ENCODE measurements around the gene PXDN. TPM values are rescaled to one million over a fixed set of nuclear protein-coding genes. Genes with fewer than 3 reads are reported as not detected.

Gene PXDN
- total and polyA plus RNA-seq, 10 of the 15 experiments (the other 5 are each of a cell fraction or from before 2014, with no cell fraction given): 0.12 to 0.69 (median 0.23) TPM; not detected in 5

DNA sequence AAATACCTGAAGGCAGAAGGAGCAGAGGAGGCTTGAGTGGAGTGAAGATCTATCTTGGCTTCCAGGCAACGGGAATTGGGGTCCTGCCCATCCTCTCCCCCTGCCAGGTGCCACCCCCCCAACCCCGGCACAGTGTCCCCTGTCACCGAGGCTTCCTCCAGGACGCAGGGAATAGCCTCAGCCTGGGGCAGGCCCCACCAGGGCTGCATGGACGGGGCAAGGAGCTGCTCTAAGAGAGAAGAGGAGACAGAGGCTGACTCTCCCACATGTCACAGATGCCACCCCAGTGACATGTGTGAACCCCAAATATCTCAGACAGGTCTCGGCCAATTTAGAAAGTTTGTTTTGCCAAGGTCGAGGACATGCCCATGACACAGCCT, 42.1 kb downstream of the PXDN start:
- WGBS (ENCODE audit: insufficient coverage, insufficient replicate concordance, low lambda C conversion rate, missing lambda C conversion rate): 39% methylated on average over 7 of the region's 7 CpGs
- Histone ChIP-seq H3K4me3 (no peak overlapping the region), H3K9ac (ENCODE audit: control insufficient read depth, insufficient read depth, low read length) (no peak overlapping the region), H3K36me3 (ENCODE audit: control insufficient read depth in 2 of 2, insufficient read depth in 2 of 2, low read length in 1 of 2) (no peaks in the 10 kb centered on the region), H3K4me1 (ENCODE audit: control insufficient read depth, insufficient read depth, low read length) (no peaks in the 10 kb centered on the region), H3K27ac (ENCODE audit: control insufficient read depth, insufficient read depth) (no peak overlapping the region), H4K20me1 (ENCODE audit: control insufficient read depth, insufficient read depth) (no peaks in the 10 kb centered on the region), H3K27me3 (replicated peaks in 1 of 2; ENCODE audit: control insufficient read depth in 2 of 2, insufficient read depth in 2 of 2, low read length in 1 of 2) (no peaks in the 10 kb centered on the region), H3K79me2 (ENCODE audit: control insufficient read depth, insufficient read depth, low read length) (no peaks in the 10 kb centered on the region), H3K9me3 (replicated peaks; ENCODE audit: control insufficient read depth, insufficient read depth, low read length) (no peaks in the 10 kb centered on the region), H3K4me2 (ENCODE audit: control insufficient read depth, insufficient read depth) (no peak overlapping the region), H2AFZ (ENCODE audit: control insufficient read depth, low read depth, low read length) (no peak overlapping the region)
- ATAC-seq: no peak
- CTCF ChIA-PET: no interaction called here
- in situ Hi-C loops (cut with MboI): no loop called here
- BruUV-seq (replicated peaks): no TSS peak
- FAIRE-seq: no peak
- intact Hi-C loops (cut with micrococcal nuclease; ENCODE audit: unreplicated experiment): no loop called here
- TF ChIP-seq POLR2AphosphoS2 (IDR thresholded peaks at IDR 0.05; ENCODE audit: low read depth, low read length) (no peak), NR2C2 (IDR thresholded peaks at IDR 0.05; ENCODE audit: borderline replicate concordance, control insufficient read depth, insufficient read length, low read depth) (no peak), SUZ12 (IDR thresholded peaks at IDR 0.05; ENCODE audit: unreplicated experiment) (no peak), NFIC (IDR thresholded peaks at IDR 0.05; ENCODE audit: low read depth, low read length) (no peak), ZNF384 (IDR thresholded peaks at IDR 0.05; ENCODE audit: borderline replicate concordance, low read depth, low read length) (no peak), EGR1 (IDR thresholded peaks at IDR 0.05; ENCODE audit: borderline replicate concordance in 1 of 2, low read depth in 2 of 2, low read length in 2 of 2) (no peak), MYB (IDR thresholded peaks at IDR 0.05; ENCODE audit: borderline replicate concordance, low read depth, low read length) (no peak), YBX1 (IDR thresholded peaks at IDR 0.05) (no peak), SPI1 (IDR thresholded peaks at IDR 0.05; ENCODE audit: borderline replicate concordance, insufficient read depth, low read depth, low read length) (no peak), HDAC6 (IDR thresholded peaks at IDR 0.05; ENCODE audit: unreplicated experiment) (no peak), STAT3 (IDR thresholded peaks at IDR 0.05; ENCODE audit: low read depth, low read length) (no peak), TCF12 (IDR thresholded peaks at IDR 0.05; ENCODE audit: low read depth, low read length) (no peak)
- TF ChIP-seq, protein P1, sequence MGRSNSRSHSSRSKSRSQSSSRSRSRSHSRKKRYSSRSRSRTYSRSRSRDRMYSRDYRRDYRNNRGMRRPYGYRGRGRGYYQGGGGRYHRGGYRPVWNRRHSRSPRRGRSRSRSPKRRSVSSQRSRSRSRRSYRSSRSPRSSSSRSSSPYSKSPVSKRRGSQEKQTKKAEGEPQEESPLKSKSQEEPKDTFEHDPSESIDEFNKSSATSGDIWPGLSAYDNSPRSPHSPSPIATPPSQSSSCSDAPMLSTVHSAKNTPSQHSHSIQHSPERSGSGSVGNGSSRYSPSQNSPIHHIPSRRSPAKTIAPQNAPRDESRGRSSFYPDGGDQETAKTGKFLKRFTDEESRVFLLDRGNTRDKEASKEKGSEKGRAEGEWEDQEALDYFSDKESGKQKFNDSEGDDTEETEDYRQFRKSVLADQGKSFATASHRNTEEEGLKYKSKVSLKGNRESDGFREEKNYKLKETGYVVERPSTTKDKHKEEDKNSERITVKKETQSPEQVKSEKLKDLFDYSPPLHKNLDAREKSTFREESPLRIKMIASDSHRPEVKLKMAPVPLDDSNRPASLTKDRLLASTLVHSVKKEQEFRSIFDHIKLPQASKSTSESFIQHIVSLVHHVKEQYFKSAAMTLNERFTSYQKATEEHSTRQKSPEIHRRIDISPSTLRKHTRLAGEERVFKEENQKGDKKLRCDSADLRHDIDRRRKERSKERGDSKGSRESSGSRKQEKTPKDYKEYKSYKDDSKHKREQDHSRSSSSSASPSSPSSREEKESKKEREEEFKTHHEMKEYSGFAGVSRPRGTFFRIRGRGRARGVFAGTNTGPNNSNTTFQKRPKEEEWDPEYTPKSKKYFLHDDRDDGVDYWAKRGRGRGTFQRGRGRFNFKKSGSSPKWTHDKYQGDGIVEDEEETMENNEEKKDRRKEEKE (IDR thresholded peaks at IDR 0.05): no peak
- TF ChIP-seq, protein P2, sequence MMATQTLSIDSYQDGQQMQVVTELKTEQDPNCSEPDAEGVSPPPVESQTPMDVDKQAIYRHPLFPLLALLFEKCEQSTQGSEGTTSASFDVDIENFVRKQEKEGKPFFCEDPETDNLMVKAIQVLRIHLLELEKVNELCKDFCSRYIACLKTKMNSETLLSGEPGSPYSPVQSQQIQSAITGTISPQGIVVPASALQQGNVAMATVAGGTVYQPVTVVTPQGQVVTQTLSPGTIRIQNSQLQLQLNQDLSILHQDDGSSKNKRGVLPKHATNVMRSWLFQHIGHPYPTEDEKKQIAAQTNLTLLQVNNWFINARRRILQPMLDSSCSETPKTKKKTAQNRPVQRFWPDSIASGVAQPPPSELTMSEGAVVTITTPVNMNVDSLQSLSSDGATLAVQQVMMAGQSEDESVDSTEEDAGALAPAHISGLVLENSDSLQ (IDR thresholded peaks at IDR 0.05): no peak
- TF ChIP-seq, protein P3, sequence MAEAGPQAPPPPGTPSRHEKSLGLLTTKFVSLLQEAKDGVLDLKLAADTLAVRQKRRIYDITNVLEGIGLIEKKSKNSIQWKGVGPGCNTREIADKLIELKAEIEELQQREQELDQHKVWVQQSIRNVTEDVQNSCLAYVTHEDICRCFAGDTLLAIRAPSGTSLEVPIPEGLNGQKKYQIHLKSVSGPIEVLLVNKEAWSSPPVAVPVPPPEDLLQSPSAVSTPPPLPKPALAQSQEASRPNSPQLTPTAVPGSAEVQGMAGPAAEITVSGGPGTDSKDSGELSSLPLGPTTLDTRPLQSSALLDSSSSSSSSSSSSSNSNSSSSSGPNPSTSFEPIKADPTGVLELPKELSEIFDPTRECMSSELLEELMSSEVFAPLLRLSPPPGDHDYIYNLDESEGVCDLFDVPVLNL (IDR thresholded peaks at IDR 0.05; ENCODE audit: low read depth, low read length): no peak
- TF ChIP-seq, protein P4, sequence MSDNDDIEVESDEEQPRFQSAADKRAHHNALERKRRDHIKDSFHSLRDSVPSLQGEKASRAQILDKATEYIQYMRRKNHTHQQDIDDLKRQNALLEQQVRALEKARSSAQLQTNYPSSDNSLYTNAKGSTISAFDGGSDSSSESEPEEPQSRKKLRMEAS (IDR thresholded peaks at IDR 0.05; ENCODE audit: low read depth, low read length): no peak
- TF ChIP-seq, protein P5, sequence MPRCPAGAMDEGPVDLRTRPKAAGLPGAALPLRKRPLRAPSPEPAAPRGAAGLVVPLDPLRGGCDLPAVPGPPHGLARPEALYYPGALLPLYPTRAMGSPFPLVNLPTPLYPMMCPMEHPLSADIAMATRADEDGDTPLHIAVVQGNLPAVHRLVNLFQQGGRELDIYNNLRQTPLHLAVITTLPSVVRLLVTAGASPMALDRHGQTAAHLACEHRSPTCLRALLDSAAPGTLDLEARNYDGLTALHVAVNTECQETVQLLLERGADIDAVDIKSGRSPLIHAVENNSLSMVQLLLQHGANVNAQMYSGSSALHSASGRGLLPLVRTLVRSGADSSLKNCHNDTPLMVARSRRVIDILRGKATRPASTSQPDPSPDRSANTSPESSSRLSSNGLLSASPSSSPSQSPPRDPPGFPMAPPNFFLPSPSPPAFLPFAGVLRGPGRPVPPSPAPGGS (IDR thresholded peaks at IDR 0.05; ENCODE audit: borderline replicate concordance, insufficient read depth, low read depth, low read length, poor library complexity, severe bottlenecking): no peak
- POLR2A ChIA-PET: no interaction called here
- SMC1A ChIA-PET (ENCODE audit: uncharacterized antibody, unreplicated experiment): no interaction called here
- RAD21 ChIA-PET (ENCODE audit: unreplicated experiment): no interaction called here
- no peak for DNase-seq (ENCODE audit: low read depth, low spot score)

Measured in GM12878 (cell line).